SK-N-MC (cell line): ENCODE data around the gene DOCK4.

Experiments
- EZH2 ChIP-seq: fragments of 200-600 bp; sonication (generic); IDR thresholded peaks from one replicate; pipeline ENCODE4 v1.6.1; 2017; ENCODE audit warnings: antibody characterized with exemption
- FOXP2 ChIP-seq: optimal IDR thresholded peaks from 2 replicates; pipeline ENCODE3; 2011; ENCODE audit warnings: mild to moderate bottlenecking, moderate library complexity; ENCODE audit not compliant: insufficient read depth; ENCODE audit errors: extremely low read length, control extremely low read depth
- POLR2AphosphoS5 ChIP-seq: IDR thresholded peaks from 2 replicates; pipeline ENCODE4 v1.6.1; 2012; ENCODE audit warnings: mild to moderate bottlenecking, low read depth, low read length, borderline replicate concordance

DNA sequence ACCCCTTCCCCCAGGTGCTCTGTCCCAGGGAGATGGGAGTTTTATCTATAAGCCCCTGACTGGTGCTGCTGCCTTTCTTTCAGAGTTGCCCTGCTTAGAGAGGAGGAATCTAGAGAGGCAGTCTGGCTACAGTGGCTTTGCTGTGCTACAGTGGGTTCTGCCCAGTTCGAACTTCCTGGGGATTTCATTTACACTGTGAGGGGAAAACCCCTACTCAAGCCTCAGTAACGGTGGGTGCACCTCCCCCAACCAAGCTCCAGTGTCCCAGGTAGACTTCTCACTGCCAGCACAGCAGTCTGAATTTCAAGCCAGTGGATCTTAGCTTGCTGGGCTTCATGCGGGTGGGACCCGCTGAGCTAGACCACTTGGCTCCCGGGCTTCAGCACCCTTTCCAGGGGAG, 500.4 kb downstream of the DOCK4 start:
- no peak for TF ChIP-seq POLR2AphosphoS5
- TF ChIP-seq EZH2, result no peak
- TF ChIP-seq FOXP2, result no peak
